NCI-H345 (cell line): ENCODE results near the gene ABCG1.

Experiments
- DNase-seq: peaks from one replicate; lab custom pipeline; 2025; lab: John Stamatoyannopoulos, UW

The ABCG1 gene

DNA sequence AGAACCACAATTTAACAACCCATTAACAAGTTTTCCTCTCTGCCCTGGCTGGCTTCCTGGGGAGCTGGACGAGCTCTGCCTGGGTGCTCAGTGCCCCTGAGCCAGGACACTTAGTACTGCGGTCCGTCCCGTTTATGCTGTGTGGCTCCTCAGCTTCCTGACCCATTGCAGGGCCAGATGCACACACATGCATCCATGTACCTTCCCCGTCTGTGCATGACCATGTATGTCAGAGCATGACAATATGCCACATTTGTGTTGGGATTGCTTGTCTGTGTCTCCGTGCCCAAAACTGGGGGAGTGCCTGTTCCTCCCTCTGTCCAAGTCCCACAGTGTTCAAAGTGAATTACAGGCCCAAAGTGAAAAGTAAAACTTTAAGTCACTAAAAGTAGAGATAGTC is 106.0 kb downstream of the ABCG1 start:
- no peak for DNase-seq

DNA sequence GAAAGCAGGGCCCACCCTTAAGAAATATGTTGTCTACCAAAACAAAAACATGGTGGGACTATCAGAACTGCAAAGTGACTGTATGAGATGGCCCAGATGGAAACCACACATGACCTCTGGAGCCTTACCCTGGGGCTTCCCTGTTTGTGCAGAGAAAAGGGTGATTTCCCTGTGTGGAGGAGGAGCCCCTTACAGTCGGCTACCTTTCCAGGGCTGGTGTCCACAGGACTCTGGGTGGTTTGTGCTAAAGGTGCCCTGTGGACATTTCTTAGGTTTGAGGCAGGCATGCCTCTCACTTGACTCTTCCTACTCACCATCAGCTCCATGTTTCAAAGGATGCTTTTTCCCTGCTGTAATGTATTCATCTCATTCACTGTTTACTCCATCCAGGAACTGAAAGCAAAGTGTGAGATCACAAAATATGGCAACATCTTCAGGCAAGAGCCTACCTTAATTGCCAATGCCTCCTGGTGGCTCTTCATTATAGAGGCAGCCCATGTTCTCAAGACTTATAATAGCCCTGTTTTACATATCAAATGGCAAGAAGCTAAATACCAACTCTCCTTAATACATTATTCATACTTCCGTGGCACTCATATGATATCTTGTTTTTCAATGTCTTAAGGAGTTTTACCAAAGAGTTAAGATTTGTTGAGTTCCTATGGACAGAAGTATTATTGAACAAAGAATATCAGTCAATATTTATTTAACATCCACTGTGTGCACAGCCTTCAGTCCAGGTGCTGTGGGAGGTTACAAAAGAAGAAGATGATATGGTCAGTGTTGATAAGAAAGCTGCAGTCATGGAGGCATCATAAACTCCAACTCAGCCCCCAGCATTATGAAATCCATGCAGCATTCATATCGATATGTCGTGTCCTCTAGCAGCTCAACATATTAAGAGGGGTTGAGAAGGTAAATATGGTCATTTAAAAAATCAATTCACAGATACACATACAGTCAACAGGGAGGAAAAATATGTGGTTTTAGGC is 111.7 kb downstream of the ABCG1 start:
- DNase-seq, result no peak

DNA sequence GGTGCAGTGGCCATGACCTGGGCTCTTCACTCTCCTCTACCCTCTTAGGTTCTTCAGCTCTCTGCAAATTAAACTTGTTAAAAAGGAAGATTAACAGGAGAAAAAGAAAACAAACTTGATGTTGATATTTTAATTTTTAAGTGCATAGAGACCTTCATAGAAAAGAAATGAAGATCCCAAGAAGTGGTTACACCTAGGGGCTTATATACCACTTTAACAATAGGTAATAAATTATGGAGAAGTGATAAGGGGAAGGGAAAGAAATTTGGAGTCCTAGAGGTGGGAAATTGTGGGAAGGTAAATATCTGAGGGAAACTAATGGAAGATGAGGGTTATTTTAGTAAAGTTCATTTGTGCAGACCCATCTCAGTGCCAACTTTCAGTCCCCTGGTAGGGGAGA is 112.7 kb downstream of the ABCG1 start:
- DNase-seq, result no peak

DNA sequence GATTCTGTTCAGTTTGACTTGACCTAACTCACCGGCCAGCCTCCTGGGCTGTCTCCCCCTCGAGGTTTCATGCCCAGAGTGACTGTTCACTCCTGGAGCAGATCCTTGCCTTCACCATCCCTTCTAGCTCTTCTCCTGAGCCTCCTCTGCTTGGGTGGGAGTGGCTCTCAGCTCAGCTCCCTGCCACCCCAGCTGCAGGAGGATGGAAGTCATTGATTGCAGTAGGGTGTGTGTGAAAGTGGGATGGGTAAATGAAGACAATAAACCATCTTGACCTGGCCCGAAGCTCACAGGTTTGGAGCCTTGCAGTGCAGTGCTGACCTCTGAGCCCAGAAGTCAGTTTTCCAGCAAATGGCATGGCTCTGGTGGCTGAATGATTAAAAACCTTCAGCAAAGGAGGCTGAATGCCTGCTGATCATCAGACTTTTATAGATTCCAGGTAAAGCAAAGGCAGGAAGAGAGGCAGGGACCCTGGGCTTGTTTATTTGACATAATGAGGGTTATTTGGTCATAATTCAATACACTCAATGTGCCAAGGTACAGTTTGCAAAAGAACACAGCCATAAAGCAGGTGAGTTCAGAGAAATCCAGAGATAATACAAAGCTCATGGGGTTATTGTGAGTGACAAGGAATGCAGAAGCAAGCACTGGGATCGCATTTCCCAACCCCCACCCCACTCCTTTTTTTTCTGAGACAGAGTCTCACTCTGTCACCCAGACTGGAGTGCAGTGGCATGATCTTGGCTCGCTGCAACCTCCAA is 113.8 kb downstream of the ABCG1 start:
- no peak for DNase-seq

DNA sequence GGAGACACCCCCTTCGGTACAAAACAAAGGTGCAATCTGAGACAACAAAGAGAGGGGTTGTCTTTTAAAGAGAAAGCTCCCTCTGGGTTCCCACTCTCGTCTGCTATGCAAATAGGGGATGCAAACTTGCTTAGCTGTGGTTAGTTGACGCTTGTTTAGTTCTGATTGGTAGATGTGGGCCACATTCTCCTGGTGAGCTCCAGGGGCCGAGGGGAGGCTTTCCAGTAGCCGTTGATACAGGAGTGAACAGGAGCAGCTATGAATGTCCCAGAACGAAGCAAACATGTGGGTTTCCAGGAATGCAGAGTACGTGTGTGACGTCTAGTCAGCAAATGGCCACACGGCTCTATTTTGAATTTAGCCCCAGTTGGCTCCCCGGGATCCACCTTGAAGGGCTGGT is 117.1 kb downstream of the ABCG1 start:
- no peak for DNase-seq

DNA sequence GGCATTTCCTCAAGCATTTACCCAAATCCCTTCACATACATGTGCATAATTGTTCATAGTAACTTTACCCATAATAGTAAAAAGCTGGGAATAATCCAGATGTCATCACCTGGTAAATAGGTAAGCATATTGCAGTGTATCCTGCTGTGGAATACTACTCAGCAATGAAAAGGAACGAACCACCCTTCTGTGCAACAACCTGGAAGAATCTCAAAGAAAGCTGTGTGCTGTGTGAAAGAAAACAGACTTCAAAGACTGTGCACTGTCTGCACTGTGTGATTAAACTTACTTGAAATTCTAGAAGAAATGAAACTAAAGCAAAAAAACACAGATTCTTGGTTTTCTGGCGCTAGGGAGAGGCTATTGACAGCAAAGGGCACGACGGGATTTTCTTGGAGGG is 118.3 kb downstream of the ABCG1 start:
- no peak for DNase-seq

DNA sequence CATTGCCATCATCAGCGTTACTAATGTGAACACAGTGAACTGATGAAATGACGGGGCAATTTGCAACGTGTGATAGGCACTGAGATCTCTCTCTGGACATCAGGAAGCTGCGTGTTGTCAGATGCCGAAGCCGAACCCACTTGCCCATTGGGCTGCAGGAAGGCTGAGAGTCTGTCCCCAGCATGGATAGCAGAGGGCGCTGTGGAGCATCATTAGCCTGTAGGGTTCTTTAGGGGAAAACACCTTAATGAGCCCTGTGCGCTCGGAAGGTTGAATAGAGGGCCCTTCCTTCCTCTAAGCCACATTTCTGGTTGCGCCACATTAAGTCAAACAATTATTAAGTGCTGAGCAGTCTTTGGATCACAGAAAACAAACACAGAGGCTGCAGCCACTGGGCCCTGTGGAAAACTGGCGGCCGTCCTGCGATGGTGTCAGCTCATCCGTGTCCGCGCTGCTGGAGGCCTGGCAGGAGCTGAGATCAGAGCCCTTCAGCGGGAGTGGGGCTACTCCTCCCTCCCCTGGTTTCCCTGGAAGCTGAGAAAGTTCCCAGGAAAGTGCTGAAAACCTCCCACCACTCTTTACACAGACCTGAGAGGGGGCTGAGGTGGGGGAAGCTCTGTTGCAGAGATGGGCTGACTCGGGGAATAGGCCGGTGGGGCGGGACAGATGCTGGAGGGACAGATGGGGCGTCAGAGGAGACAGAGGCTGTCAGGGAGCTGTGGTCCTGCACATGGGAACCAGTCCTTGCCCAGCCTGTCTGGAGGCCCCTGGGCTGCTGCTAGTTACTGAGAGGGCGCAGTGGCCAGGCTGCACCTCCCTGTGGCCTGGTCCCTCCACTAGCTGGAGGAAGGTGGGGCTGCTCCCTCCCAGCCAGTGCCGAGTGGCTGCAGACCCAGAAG is 119.1 kb downstream of the ABCG1 start:
- peak; percentile 99 for DNase-seq

DNA sequence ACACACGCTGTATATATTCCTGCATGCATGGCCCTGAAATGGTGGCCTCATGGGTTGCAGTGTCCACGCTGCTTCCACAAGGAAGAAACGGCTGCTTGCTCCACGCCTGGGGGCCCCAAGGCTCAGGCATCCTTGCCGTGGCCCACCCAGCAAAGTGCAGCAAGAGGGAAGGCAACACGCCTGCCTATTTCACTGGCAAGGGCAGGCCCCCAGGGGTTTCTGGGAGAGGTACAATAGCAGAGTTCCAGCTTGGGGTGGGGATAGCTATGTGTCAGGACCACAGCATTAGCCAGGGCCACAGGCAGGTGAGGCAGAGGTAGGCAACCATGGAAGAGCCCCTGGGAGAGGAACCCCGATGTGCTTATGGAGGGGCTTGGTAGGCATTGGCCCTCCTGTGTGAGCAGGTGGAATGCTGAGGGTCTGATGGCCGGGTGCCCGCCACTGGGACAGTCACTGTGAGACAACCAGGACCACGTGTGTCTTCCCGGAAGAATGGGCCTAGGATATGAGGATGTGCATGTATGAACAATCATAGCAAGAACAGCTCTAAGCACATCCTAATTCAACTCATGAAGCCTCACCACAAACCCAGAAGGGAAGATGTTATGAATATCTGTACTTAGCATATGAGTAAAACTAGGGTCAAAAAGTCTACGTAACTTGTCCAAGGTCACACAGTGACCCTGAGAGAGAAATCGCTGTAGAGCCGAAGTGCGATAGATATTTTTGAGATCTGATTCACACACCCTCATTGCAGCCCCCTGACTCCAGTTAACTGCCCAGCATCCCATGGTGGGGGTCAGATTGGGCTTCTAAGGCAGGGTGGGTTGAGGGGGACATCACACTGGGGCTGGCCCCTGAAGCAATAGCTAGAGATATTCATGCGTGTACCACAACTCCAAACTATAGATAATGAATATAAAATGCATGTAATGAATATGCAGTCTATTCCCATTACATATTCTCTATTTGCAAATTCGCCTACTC is 120.1 kb downstream of the ABCG1 start:
- no peak for DNase-seq

DNA sequence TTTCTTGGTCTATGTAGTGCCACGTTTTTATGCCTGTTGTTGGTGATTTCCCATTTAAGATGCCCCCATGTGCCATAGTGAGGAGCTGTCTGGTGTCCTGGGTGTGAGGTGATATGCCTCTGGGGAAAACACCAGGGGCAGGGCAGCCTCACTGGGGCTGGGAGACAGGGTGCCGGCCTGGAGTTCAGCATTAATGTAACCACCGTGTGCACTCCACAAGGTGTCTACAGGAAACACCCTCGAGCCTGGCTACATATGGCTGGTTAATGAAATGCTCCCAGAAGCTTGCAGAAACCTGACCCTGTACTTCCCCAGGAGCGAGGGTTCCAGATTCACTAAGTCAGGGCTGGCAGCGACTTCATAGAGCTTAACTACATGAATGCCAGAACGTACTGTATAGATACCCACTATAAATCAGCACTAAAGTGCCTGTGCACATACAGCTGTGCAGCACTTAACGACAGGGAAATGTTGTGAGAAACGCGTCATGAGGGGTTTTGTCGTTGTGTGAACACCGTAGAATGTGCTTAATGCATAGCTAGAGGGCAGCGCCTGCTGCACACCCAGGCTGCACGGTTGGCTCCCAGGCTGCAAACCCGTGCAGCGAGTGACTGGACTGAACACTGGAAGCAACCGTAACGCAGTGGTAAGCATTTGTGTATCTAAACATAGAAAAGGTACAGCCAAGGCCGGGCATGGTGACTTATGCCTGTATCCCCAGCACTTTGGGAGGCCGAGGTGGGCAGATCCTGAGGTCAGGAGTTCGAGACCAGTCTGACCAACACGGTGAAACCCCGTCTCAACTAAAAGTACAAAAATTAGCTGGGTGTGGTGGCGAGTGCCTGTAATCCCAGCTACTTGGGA is 121.5 kb downstream of the ABCG1 start:
- DNase-seq, result no peak

DNA sequence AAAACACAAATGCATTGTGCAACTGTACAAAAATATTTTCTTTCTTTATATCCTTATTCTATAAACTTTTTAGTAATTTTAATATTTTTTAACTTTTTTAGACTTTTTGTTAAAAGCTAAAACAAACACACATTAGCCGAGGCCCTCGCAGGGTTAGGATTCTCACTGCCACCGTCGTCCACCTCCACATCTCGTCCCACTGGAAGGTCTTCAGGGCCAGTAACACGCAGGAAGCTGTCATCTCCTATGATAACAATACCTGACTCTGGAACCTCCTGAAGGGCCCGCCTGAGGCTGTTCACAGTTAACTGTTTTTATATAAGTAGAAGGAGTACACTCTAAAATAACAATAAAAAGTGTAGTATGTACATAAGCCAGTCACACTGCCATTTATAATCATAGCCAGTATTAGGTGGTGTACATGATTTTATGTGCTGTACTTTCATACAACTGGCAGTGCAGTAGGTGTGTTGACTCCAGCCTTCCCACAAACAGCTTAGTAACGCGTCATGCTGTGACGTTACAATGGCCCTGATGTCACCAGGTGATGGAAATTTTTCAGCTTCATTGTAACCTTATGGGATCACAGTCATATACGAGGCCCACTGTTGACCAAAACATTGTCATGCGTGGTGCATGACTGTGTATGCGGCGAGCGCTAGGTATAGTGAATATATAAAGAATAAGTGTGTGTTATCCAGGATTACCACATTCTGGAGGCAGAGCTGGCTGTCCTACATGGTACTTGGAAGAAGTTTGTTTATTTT is 123.0 kb downstream of the ABCG1 start:
- peak; percentile 80 for DNase-seq

DNA sequence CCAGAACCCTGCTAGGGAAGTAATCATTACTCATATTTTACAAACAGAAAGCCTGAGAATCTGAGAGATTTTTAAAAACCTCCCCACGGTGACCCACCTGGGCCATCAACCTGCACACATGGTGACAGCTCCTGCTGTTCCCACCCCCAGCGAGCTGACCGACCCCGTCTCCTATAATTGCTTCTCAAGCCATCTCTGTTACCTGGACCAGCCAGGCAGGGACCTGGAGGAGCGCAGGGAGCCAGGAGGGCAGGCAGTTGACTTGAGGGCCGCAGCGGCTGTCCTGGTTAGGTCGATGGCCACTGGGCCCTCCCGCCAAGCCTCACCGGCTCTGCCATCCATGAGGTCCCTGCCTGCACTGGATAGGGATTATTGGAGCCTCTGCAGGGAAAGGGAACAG is 124.2 kb downstream of the ABCG1 start:
- DNase-seq, result no peak

DNA sequence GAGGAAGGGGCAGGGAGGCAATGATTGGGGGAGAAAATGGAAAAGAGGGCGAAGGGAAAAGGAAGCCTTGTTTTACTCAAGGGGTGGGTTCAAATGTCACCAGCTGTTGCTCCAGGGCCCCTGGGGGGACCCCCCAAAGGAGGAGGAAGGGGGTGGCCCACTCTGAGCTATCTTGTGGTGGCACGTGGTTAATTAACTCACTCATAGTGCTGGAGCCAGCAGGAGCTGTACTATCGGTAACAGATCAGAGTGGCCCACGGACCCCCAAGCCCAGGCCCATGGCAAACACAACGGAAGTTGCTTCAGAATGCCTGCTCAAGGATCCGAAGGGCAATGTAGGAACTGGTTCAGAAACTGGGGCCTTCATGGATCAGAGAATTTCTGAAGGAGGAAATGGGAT is 124.6 kb downstream of the ABCG1 start:
- no peak for DNase-seq

DNA sequence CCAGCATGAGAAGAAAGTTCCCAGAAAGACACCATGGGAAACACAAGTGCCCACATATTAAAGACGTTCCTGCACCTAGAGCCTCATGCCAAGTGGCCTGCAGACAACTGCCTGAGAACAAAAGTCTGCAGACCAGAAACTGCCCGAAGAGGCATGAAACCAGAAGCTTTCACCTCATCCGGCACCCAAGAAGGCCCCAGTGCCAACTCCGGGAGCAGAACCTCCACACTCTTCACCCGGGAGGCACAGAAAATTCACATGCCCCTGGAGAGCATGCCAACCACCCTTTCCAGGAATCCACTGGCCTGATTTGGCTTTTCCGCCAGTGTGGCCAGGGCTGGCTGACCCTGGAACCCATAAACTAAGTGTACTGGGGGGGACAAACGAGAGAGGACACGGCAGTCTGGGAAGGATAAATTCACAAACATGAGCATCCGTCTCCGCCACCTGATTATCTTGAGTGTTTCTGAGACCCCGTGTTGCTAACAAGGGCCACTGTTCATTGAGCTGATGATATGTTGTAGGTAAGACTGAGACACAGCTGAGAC is 125.1 kb downstream of the ABCG1 start:
- no peak for DNase-seq

DNA sequence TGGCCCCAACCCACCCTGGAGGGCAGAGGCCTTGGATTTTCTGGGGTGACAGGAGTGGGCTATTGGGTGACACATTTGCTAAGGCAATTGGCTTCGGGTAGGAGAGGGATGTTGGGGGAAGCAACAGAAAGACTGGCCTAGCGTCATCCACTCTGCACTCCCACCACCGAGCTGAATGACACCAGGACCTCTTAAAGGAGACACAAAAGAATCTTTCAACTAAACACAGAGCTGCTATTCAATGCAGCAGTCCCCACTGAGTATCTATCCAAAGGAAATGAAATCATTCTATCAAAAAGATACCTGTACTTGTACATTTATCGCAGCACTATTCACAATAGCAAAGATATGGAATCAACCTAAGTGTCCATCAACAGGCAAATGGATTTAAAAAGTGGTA is 125.7 kb downstream of the ABCG1 start:
- no peak for DNase-seq

DNA sequence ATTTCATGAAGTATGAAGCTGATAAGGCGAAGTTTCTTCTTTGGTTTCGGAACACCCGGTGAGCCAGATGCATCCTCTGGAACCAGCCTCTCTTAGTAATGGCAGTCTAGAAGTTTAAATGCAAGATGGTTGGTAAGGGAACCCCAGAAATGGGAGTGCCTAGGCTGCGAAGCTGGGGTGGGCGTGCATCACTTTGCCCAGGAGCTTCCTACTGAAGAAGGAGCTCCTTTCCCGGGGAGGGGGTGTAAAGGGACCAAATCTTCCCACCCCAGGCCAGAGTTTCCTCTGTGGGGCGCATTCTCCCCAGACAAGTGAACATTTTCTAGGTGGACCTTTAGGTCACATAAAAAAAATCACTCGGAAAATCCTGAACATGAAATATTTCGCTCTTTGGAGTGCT is 127.5 kb downstream of the ABCG1 start:
- DNase-seq, result no peak
